ENCODE results near the gene SLC35D1. TPM values are rescaled to one million over a fixed set of nuclear protein-coding genes. Genes with fewer than 3 reads are reported as not detected.

Gene SLC35D1
- total and polyA plus RNA-seq, 3 experiments from 2014 or later: 4.1 to 17.5 (median 17.0) TPM

DNA sequence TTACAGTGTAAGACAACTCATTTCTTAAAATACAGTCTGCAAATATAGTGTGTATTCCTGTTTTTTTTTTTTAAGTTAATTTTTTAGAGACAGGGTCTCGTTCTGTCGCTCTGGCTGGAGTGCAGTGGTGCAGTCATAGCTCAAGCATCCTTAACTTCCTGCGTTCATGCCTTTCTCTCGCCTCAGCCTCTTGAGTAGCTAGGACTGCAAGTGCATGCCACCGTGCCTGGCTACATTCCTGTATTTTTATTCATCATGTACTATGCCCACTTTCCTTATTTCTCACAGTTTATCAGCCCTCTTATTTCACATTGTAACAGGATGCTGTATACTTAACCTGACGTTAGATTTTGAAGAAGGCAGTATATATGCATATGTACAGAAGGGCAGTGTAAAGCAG is 102.4 kb downstream of the SLC35D1 start:
- Mint-ChIP-seq H3K36me3 (peaks cover 3 to 91% (median 23%) of the 10 kb centered on the region in 3 donors), H3K27me3 (no peaks in the 10 kb centered on the region), H3K4me3 (no peak overlapping the region), H3K4me1 (peaks cover 55 to 82% (median 69%) of the 10 kb centered on the region in 3 donors), H3K27ac (peak overlapping the region in 4 of 8 donors; percentile 13 to 70 (median 43)), H3K9me3 (no peaks in the 10 kb centered on the region)
- Histone ChIP-seq H3K9me3 (ENCODE audit: low read length) (no peaks in the 10 kb centered on the region), H3K27ac (ENCODE audit: low read depth, low read length) (no peak overlapping the region), H3K4me3 (ENCODE audit: low read length) (no peak overlapping the region), H3K36me3 (ENCODE audit: insufficient read depth, low read length) (peaks cover 31% of the 10 kb centered on the region), H3K27me3 (ENCODE audit: insufficient read depth, low read length, poor library complexity, severe bottlenecking) (no peaks in the 10 kb centered on the region), H3K4me1 (ENCODE audit: insufficient read depth, low read length) (peaks cover 8% of the 10 kb centered on the region)
- ChIA-PET POLR2A (interaction anchor here (1.1 kb wide), 1 partner anchor 17 kb away, joined by 4 read pairs; no protein-coding TSS in a partner anchor), CTCF (interaction anchor here (1.2 kb wide), 1 partner anchor 45 kb away, joined by 3 read pairs; no protein-coding TSS in a partner anchor)
- DNase-seq: no peak

Other genes with a start within 250 kb of the SLC35D1 start
- gene DNAI4, start 129.3 kb downstream of the SLC35D1 start, total RNA-seq: 1 to 10 TPM in 1 of 2 experiments, under 1 TPM in 1; 0.86 to 1.8 TPM
- gene DNAI4, start 129.3 kb downstream of the SLC35D1 start, polyA plus RNA-seq: 0.77 TPM
- 10 to 100 TPM; 53.1 to 55.3 TPM for gene MIER1, start 129.2 kb downstream of the SLC35D1 start, total RNA-seq
- gene MIER1, start 129.2 kb downstream of the SLC35D1 start, polyA plus RNA-seq: 38.6 TPM
- not detected for gene C1orf141, start 80.8 kb upstream of the SLC35D1 start, total RNA-seq
- gene C1orf141, start 80.8 kb upstream of the SLC35D1 start, polyA plus RNA-seq: not detected
- gene IL23R, start 112.3 kb upstream of the SLC35D1 start, total RNA-seq: 1 to 10 TPM; 1.6 to 1.7 TPM
- gene IL23R, start 112.3 kb upstream of the SLC35D1 start, polyA plus RNA-seq: 9.2 TPM